Gastrocnemius medialis (tissue), 4 donors: ENCODE measurements around the gene ARID1B. TPM values are rescaled to one million over a fixed set of nuclear protein-coding genes. Genes with fewer than 3 reads are reported as not detected.

Experiments used
- ATAC-seq, 2 donors: fragments of 150-250 bp; one replicate each; pipeline ENCODE4 v1.9.1; 2016
- DNase-seq, 2 donors: peaks; one replicate each; pipeline ENCODE4 v3.0.0-alpha.2; 2019
- H3K27ac ChIP-seq, 4 donors: fragments of 200-600 bp; sonication (generic); 1 replicate in 1 of 4; 2 replicates in 3 of 4; pipeline ENCODE4 v1.5.1; 2016 to 2018; ENCODE audit warnings: mild to moderate bottlenecking in 2 of 4, moderate library complexity in 1 of 4
- H3K27me3 ChIP-seq, 3 donors: fragments of 200-600 bp; sonication (generic) in 2 of 3; 1 replicate in 1 of 3; 2 replicates in 2 of 3; pipeline versions ENCODE4 v1.5.1 to v1.6.0; 2016 to 2019; ENCODE audit warnings: mild to moderate bottlenecking in 1 of 3, moderate library complexity in 1 of 3
- H3K36me3 ChIP-seq, 2 donors: fragments of 200-600 bp; sonication (generic) in 1 of 2; one replicate each; pipeline ENCODE4 v1.5.1; 2017 to 2018
- H3K4me1 ChIP-seq, 2 donors: fragments of 200-600 bp; sonication (generic) in 1 of 2; one replicate each; pipeline ENCODE4 v1.5.1; 2016 to 2017; ENCODE audit warnings: mild to moderate bottlenecking in 2 of 2
- H3K4me3 ChIP-seq, 4 donors: fragments of 200-600 bp; sonication (generic) in 3 of 4; 1 replicate in 1 of 4; 2 replicates in 3 of 4; pipeline ENCODE4 v1.5.1; 2016 to 2019; ENCODE audit warnings: mild to moderate bottlenecking in 2 of 4
- H3K9me3 ChIP-seq, 3 donors: fragments of 200-600 bp; sonication (generic) in 2 of 3; 1 replicate in 1 of 3; 2 replicates in 2 of 3; pipeline ENCODE4 v1.5.1; 2016 to 2019
- CTCF ChIP-seq, 5 experiments: fragments of 450-650 bp in 3 of 5; fragments of 200-600 bp in 2 of 5; sonication (generic) in 2 of 5; IDR thresholded peaks in 4 of 5; conservative IDR thresholded peaks in 1 of 5; 1 replicate in 4 of 5; 2 replicates in 1 of 5; pipeline ENCODE4 v1.5.1; 2016 to 2019; ENCODE audit warnings: antibody characterized with exemption in 5 of 5, mild to moderate bottlenecking in 3 of 5, moderate library complexity in 3 of 5
- POLR2A ChIP-seq, 2 donors: fragments of 450-650 bp; IDR thresholded peaks; one replicate each; pipeline ENCODE4 v1.6.1; 2017; ENCODE audit warnings: antibody characterized with exemption in 2 of 2, mild to moderate bottlenecking in 2 of 2, moderate library complexity in 2 of 2
- in situ Hi-C, 4 donors: fragments of 200-750 bp; cut with MboI; loops; one replicate each; pipeline versions ENCODE4 v1.15.0 to v1.8.0; 2017; ENCODE audit warnings: low sequenced_read_pairs in 4 of 4
- intact Hi-C: fragments of 100-400 bp; cut with DNase I; formaldehyde crosslinking; loops from one replicate; pipeline ENCODE4 v1.15.1; 2023; ENCODE audit warnings: low total_unique reads
- total RNA-seq, 4 donors: library from RNA; depleted of rRNA; stranded (reverse); fragments of >200 nt; gene quantifications; one replicate each; pipeline versions ENCODE4 v1.1.0 to v1.2.3, GENCODE V29; 2016

Gene ARID1B
- total RNA-seq, 4 donors from 2014 or later: 54.9 to 75.3 (median 62.0) TPM

GRCh38 chr6:156778454-156779205, 1.5 kb downstream of the ARID1B start:
- H3K27me3 ChIP-seq: no peaks in the 10 kb centered on the region
- no peaks in the 10 kb centered on the region for H3K9me3 ChIP-seq
- peak; percentile 18 to 51 for DNase-seq
- peak; percentile 20 to 26 for ATAC-seq
- TF ChIP-seq POLR2A (IDR thresholded peaks at IDR 0.05) (peak in 1 of 2 donors; percentile 17), CTCF (IDR thresholded peaks at IDR 0.05 in 4 of 5, conservative IDR thresholded peaks at IDR 0.05 in 1 of 5) (peak in 2 of 5 experiments; percentile 2 to 14)
- H3K27ac ChIP-seq: peak overlapping the region; percentile 87 to 98 (median 92)
- peak overlapping the region; percentile 57 to 89 (median 81) for H3K4me3 ChIP-seq
- H3K36me3 ChIP-seq: no peaks in the 10 kb centered on the region
- in situ Hi-C loops: loop anchor here in 3 of 4 donors (10.0 to 25.0 kb wide), 3 partner anchors 94 to 1466 kb away; partner anchors contain the start of gene TFB1M (in 1 of the 3)
- intact Hi-C loops: loop anchor here (5.0 to 10.0 kb wide), 3 partner anchors 179 to 1464 kb away; partner anchors contain the start of gene TFB1M
- H3K4me1 ChIP-seq: peaks cover 43 to 51% of the 10 kb centered on the region in 2 donors

- TF ChIP-seq CTCF (IDR thresholded peaks at IDR 0.05 in 4 of 5, conservative IDR thresholded peaks at IDR 0.05 in 1 of 5): peak in 4 of 5 experiments; percentile 2 to 23 (median 14)
- TF ChIP-seq POLR2A (IDR thresholded peaks at IDR 0.05): peak; percentile 41 to 42
- no peaks in the 10 kb centered on the region for H3K27me3 ChIP-seq
- H3K9me3 ChIP-seq: no peaks in the 10 kb centered on the region
- peaks cover 44 to 56% of the 10 kb centered on the region in 2 donors for H3K4me1 ChIP-seq
- intact Hi-C loops: loop anchor here (5.0 to 10.0 kb wide), 4 partner anchors 48 to 1465 kb away; partner anchors contain the start of gene TFB1M
- peak; percentile 31 to 61 for DNase-seq
- peak overlapping the region; percentile 57 to 89 (median 81) for H3K4me3 ChIP-seq
- peak; percentile 20 to 29 for ATAC-seq
- no peaks in the 10 kb centered on the region for H3K36me3 ChIP-seq
- in situ Hi-C loops: loop anchor here (5.0 to 25.0 kb wide), 7 partner anchors 95 to 1467 kb away; partner anchors contain the start of gene TFB1M (in 1 of the 4)
- H3K27ac ChIP-seq: peak overlapping the region; percentile 87 to 98 (median 92)
Measured at GRCh38 chr6:156779206-156780094, 2.3 kb downstream of the ARID1B start.

GRCh38 chr6:156780102-156780641, 3.0 kb downstream of the ARID1B start:
- H3K4me1 ChIP-seq: peaks cover 43 to 55% of the 10 kb centered on the region in 2 donors
- peak; percentile 39 to 68 for ATAC-seq
- no peaks in the 10 kb centered on the region for H3K27me3 ChIP-seq
- intact Hi-C loops: loop anchor here (5.0 kb wide), 1 partner anchor 47 kb away; no protein-coding TSS in a partner anchor
- H3K36me3 ChIP-seq: no peaks in the 10 kb centered on the region
- H3K9me3 ChIP-seq: no peaks in the 10 kb centered on the region
- peak overlapping the region; percentile 57 to 89 (median 81) for H3K4me3 ChIP-seq
- TF ChIP-seq POLR2A (IDR thresholded peaks at IDR 0.05) (peak; percentile 72 to 94), CTCF (IDR thresholded peaks at IDR 0.05 in 4 of 5, conservative IDR thresholded peaks at IDR 0.05 in 1 of 5) (no peak)
- peak overlapping the region; percentile 87 to 98 (median 92) for H3K27ac ChIP-seq
- in situ Hi-C loops: loop anchor here (5.0 to 25.0 kb wide), 7 partner anchors 95 to 1468 kb away; partner anchors contain the start of gene TFB1M (in 1 of the 4)
- DNase-seq: peak; percentile 70 to 83
